IMR-90 (cell line): Measurements from ENCODE around the gene CC2D2B. TPM values are rescaled to one million over a fixed set of nuclear protein-coding genes. Genes with fewer than 3 reads are reported as not detected.

Experiments used
- ATAC-seq: fragments of 200-7000 bp; cut with Tn5 transposase; 2 replicates; pipeline ENCODE4 v1.9.1; 2020; ENCODE audit warnings: low read depth, mild to moderate bottlenecking, moderate library complexity
- BruUV-seq: library from RNA; stranded (reverse); fragments of 400-500 nt; replicated peaks from 2 replicates; lab custom pipeline; 2021; lab: Mats Ljungman, UMichigan
- CTCF ChIA-PET: fragments of 300-600 bp; formaldehyde crosslinking; extraction: SDS; loops from one replicate; lab custom pipeline; 2021; ENCODE audit warnings: antibody characterized with exemption; lab: Yijun Ruan, JAX
- POLR2A ChIA-PET: fragments of 300-600 bp; sonication (Branson Sonifier 250); formaldehyde crosslinking; loops from one replicate; lab custom pipeline; 2022; ENCODE audit warnings: antibody characterized with exemption; ENCODE audit not compliant: unreplicated experiment; lab: Charles Lee
- DNase-seq: peaks from one replicate; pipeline ENCODE4 v3.0.0; 2013
- H2AFZ ChIP-seq: replicated peaks from 2 replicates; pipeline ENCODE3; 2013; ENCODE audit warnings: low read length, mild to moderate bottlenecking; ENCODE audit not compliant: poor library complexity
- H2AK5ac ChIP-seq: 2 replicates; pipeline ENCODE4 v1.6.1; 2013; ENCODE audit warnings: low read depth, low read length, inconsistent platforms
- H2AK9ac ChIP-seq: replicated peaks from 2 replicates; pipeline ENCODE3; 2013; ENCODE audit warnings: mild to moderate bottlenecking, low read depth, low read length, moderate library complexity; ENCODE audit not compliant: poor library complexity
- H2BK120ac ChIP-seq: 2 replicates; pipeline ENCODE4 v1.6.1; 2013; ENCODE audit warnings: low read depth, low read length, inconsistent platforms
- H2BK15ac ChIP-seq: 3 replicates; pipeline ENCODE4 v1.6.1; 2013; ENCODE audit warnings: low read depth, low read length, inconsistent platforms
- H2BK20ac ChIP-seq: 2 replicates; pipeline ENCODE4 v1.6.1; 2013; ENCODE audit warnings: low read depth, mild to moderate bottlenecking, inconsistent platforms, low read length, moderate library complexity
- H2BK5ac ChIP-seq: 2 replicates; pipeline ENCODE4 v1.6.1; 2013; ENCODE audit warnings: mild to moderate bottlenecking, low read depth, low read length, inconsistent platforms; ENCODE audit not compliant: poor library complexity, severe bottlenecking
- H3K14ac ChIP-seq: replicated peaks from 2 replicates; pipeline ENCODE4 v1.6.1; 2013; ENCODE audit warnings: low read depth, low read length, inconsistent platforms
- H3K18ac ChIP-seq: 2 replicates; pipeline ENCODE4 v1.6.1; 2013; ENCODE audit warnings: low read depth, low read length, control low read depth
- H3K23ac ChIP-seq: 2 replicates; pipeline ENCODE4 v1.6.1; 2013; ENCODE audit warnings: low read depth, low read length, inconsistent platforms
- H3K27ac ChIP-seq: 2 replicates; pipeline ENCODE4 v1.5.1; 2013; ENCODE audit warnings: mild to moderate bottlenecking, control low read depth, low read length; ENCODE audit not compliant: insufficient read depth
- H3K27me3 ChIP-seq: 2 replicates; pipeline ENCODE4 v1.6.1; 2013; ENCODE audit warnings: low read length; ENCODE audit not compliant: control insufficient read depth, insufficient read depth
- H3K36me3 ChIP-seq: 2 replicates; pipeline ENCODE4 v1.6.1; 2013; ENCODE audit warnings: low read length, mixed read lengths; ENCODE audit not compliant: control insufficient read depth, insufficient read depth
- H3K4ac ChIP-seq: 2 replicates; pipeline ENCODE4 v1.6.1; 2013; ENCODE audit warnings: low read depth, low read length, inconsistent platforms
- H3K4me1 ChIP-seq: 2 replicates; pipeline ENCODE4 v1.6.1; 2013; ENCODE audit warnings: low read length, mixed read lengths; ENCODE audit not compliant: control insufficient read depth, insufficient read depth
- H3K4me2 ChIP-seq: 2 replicates; pipeline ENCODE4 v1.6.1; 2013; ENCODE audit warnings: low read depth, mild to moderate bottlenecking, control low read depth, low read length, moderate library complexity
- H3K4me3 ChIP-seq: 2 replicates; pipeline ENCODE4 v1.5.1; 2013; ENCODE audit warnings: low read depth, mild to moderate bottlenecking, control low read depth, low read length, moderate library complexity; ENCODE audit not compliant: insufficient read depth
- H3K56ac ChIP-seq: 2 replicates; pipeline ENCODE4 v1.6.1; 2013; ENCODE audit warnings: low read length, inconsistent platforms; ENCODE audit not compliant: insufficient read depth; ENCODE audit errors: extremely low read depth
- H3K79me1 ChIP-seq, 2 experiments: 2 replicates each; pipeline ENCODE4 v1.6.1; 2013; ENCODE audit warnings: low read length in 2 of 2, inconsistent platforms in 1 of 2, low read depth in 1 of 2
- H3K9ac ChIP-seq: 2 replicates; pipeline ENCODE4 v1.6.1; 2013; ENCODE audit warnings: low read depth, low read length, control low read depth
- H3K9me1 ChIP-seq: 2 replicates; pipeline ENCODE4 v1.6.1; 2013; ENCODE audit warnings: low read length, inconsistent platforms; ENCODE audit not compliant: insufficient read depth
- H3K9me3 ChIP-seq: 2 replicates; pipeline ENCODE4 v1.6.1; 2013; ENCODE audit warnings: low read length; ENCODE audit not compliant: control insufficient read depth, insufficient read depth
- H4K20me1 ChIP-seq: 2 replicates; pipeline ENCODE4 v1.6.1; 2013; ENCODE audit warnings: low read length, inconsistent platforms; ENCODE audit not compliant: insufficient read depth
- H4K5ac ChIP-seq: 2 replicates; pipeline ENCODE4 v1.6.1; 2013; ENCODE audit warnings: mild to moderate bottlenecking, low read depth, low read length, control low read depth
- H4K8ac ChIP-seq, 2 experiments: 2 replicates each; pipeline ENCODE4 v1.6.1; 2013; ENCODE audit warnings: low read depth in 2 of 2, low read length in 2 of 2, control low read depth in 1 of 2, inconsistent platforms in 1 of 2
- H4K91ac ChIP-seq: 2 replicates; pipeline ENCODE4 v1.6.1; 2013; ENCODE audit warnings: low read depth, low read length, inconsistent platforms; ENCODE audit not compliant: insufficient read depth
- ELK1 ChIP-seq: fragments of 150-350 bp; IDR thresholded peaks from 2 replicates; pipeline ENCODE4 v1.6.1; 2016; ENCODE audit warnings: low read depth, mild to moderate bottlenecking, low read length, moderate library complexity, borderline replicate concordance
- FOS ChIP-seq: fragments of 150-350 bp; IDR thresholded peaks from 2 replicates; pipeline ENCODE4 v1.6.1; 2016; ENCODE audit warnings: low read depth, low read length
- MAFK ChIP-seq: IDR thresholded peaks from 2 replicates; pipeline ENCODE4 v1.6.1; 2012; ENCODE audit warnings: low read depth, low read length, improper control_type of control experiment
- MAZ ChIP-seq: IDR thresholded peaks from 2 replicates; pipeline ENCODE4 v1.6.1; 2012; ENCODE audit warnings: low read depth, mild to moderate bottlenecking, low read length, improper control_type of control experiment, moderate library complexity, borderline replicate concordance
- MXI1 ChIP-seq: IDR thresholded peaks from 2 replicates; pipeline ENCODE4 v1.6.1; 2012; ENCODE audit warnings: low read depth, mild to moderate bottlenecking, low read length, moderate library complexity, borderline replicate concordance
- POLR2A ChIP-seq: IDR thresholded peaks from 2 replicates; pipeline ENCODE4 v1.6.1; 2012; ENCODE audit warnings: mild to moderate bottlenecking, low read depth, low read length
- RAD21 ChIP-seq: IDR thresholded peaks from 2 replicates; pipeline ENCODE4 v1.6.1; 2012; ENCODE audit warnings: low read length, improper control_type of control experiment
- RCOR1 ChIP-seq: IDR thresholded peaks from 2 replicates; pipeline ENCODE4 v1.6.1; 2012; ENCODE audit warnings: mild to moderate bottlenecking, low read length, improper control_type of control experiment; ENCODE audit not compliant: insufficient replicate concordance
- WGBS, 2 experiments: methylation state at CpG; one replicate each; pipeline versions ENCODE4 v1.1.5 to v1.1.7; 2013; ENCODE audit warnings: missing lambda C conversion rate in 2 of 2; ENCODE audit not compliant: insufficient read length in 1 of 2; ENCODE audit errors: extremely low coverage in 2 of 2; 5-methylcytosine and 5-hydroxymethylcytosine counted together
- dilution Hi-C: fragments of 300-500 bp; cut with HindIII; formaldehyde crosslinking; loops from one replicate; pipeline ENCODE4 v1.14.3; 2018; ENCODE audit warnings: low sequenced_read_pairs; ENCODE audit not compliant: unreplicated experiment
- in situ Hi-C: fragments of 300-500 bp; cut with MboI; formaldehyde crosslinking; loops from 3 replicates; pipeline ENCODE4 v1.14.3; 2019; ENCODE audit warnings: low sequenced_read_pairs, inconsistent platforms, mixed read lengths
- intact Hi-C: fragments of 100-400 bp; cut with micrococcal nuclease; formaldehyde crosslinking; loops from 2 replicates; pipeline ENCODE4 v1.10.0; 2022
- polyA plus RNA-seq, 3 experiments: library from polyadenylated mRNA; depleted of rRNA; stranded (reverse); fragments of >200 nt; gene quantifications; 2 replicates each; pipeline ENCODE4 v1.2.3, GENCODE V29; 2012; ENCODE audit warnings: low replicate concordance in 1 of 3
- total RNA-seq: library from RNA; depleted of rRNA; stranded (reverse); fragments of >200 nt; gene quantifications from 2 replicates; pipeline ENCODE4 v1.2.3, GENCODE V29; 2012
- TF ChIP-seq, protein P1 (sequence below): fragments of 150-350 bp; IDR thresholded peaks from 2 replicates; pipeline ENCODE4 v1.6.1; 2017; ENCODE audit warnings: mild to moderate bottlenecking, antibody characterized with exemption, low read length, low read depth

Gene CC2D2B
- total and polyA plus RNA-seq, 2 of the 4 experiments (the other 2 are of a cell fraction): not detected

GRCh38 chr10:96014473-96015102 lies 106.8 kb downstream of the CC2D2B start:
- no peaks in the 10 kb centered on the region for H3K79me1 ChIP-seq
- no peak overlapping the region for H3K4ac ChIP-seq
- no peaks in the 10 kb centered on the region for H3K9me1 ChIP-seq
- H3K9me3 ChIP-seq: no peaks in the 10 kb centered on the region
- no peaks in the 10 kb centered on the region for H3K36me3 ChIP-seq
- H3K18ac ChIP-seq: no peak overlapping the region
- H2BK20ac ChIP-seq: no peak overlapping the region
- no peak overlapping the region for H3K23ac ChIP-seq
- no peak overlapping the region for H3K9ac ChIP-seq
- dilution Hi-C loops (no loop called here), in situ Hi-C loops (no loop called here), intact Hi-C loops (no loop called here)
- no peak overlapping the region for H2BK5ac ChIP-seq
- no peak overlapping the region for H3K4me2 ChIP-seq
- H4K5ac ChIP-seq: no peak overlapping the region
- POLR2A ChIA-PET: no interaction called here
- H4K20me1 ChIP-seq: no peaks in the 10 kb centered on the region
- H2BK120ac ChIP-seq: no peak overlapping the region
- BruUV-seq: no TSS peak
- no peak overlapping the region for H4K91ac ChIP-seq
- no peak for TF ChIP-seq MAZ
- TF ChIP-seq MAFK: no peak
- no peak for TF ChIP-seq RAD21
- no peak for TF ChIP-seq POLR2A
- TF ChIP-seq ELK1: no peak
- TF ChIP-seq MXI1: no peak
- TF ChIP-seq RCOR1: no peak
- TF ChIP-seq FOS: no peak
- TF ChIP-seq, protein P1, sequence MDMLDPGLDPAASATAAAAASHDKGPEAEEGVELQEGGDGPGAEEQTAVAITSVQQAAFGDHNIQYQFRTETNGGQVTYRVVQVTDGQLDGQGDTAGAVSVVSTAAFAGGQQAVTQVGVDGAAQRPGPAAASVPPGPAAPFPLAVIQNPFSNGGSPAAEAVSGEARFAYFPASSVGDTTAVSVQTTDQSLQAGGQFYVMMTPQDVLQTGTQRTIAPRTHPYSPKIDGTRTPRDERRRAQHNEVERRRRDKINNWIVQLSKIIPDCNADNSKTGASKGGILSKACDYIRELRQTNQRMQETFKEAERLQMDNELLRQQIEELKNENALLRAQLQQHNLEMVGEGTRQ: no peak
- H3K4me3 ChIP-seq: no peak overlapping the region
- DNase-seq (no peak), ATAC-seq (no peak)
- H3K14ac ChIP-seq: no peak overlapping the region
- no peak overlapping the region for H4K8ac ChIP-seq
- no peaks in the 10 kb centered on the region for H3K4me1 ChIP-seq
- no CpG with 5 or more reads among the region's 2 CpGs for WGBS, 2 experiments
- CTCF ChIA-PET: interaction anchor here (0.6 kb wide), 2 partner anchors 319 to 881 kb away, joined by 3 read pairs; no protein-coding TSS in a partner anchor
- H3K27me3 ChIP-seq: peaks cover 3% of the 10 kb centered on the region; the same call in 1 of the 2 replicates
- no peak overlapping the region for H3K56ac ChIP-seq
- no peak overlapping the region for H2AK9ac ChIP-seq
- H3K27ac ChIP-seq: no peak overlapping the region
- H2BK15ac ChIP-seq: no peak overlapping the region
- H2AK5ac ChIP-seq: no peak overlapping the region
- H2AFZ ChIP-seq: no peak overlapping the region
